ENCODE data around the gene TMEM39B.

Gene TMEM39B

GRCh38 chr1:32072622-32073298 is at the start of gene TMEM39B:
TMEM39B (plus strand) TSS chr1:32072939; CDS start chr1:32073048, 109 bp downstream.
- Histone ChIP-seq H3F3A (ENCODE audit: insufficient read depth, low read length) (no peaks in the 10 kb centered on the region), H4K20me1 (ENCODE audit: insufficient read depth, low read length) (no peaks in the 10 kb centered on the region), H2AFZ (ENCODE audit: low read length) (no peak within 1 kb of the TSS), H3K9me3 (ENCODE audit: low read length) (no peaks in the 10 kb centered on the region), H3K27ac (ENCODE audit: low read depth, low read length, poor library complexity, severe bottlenecking) (peak within 1 kb of the TSS; percentile 80), H3K4me3 (ENCODE audit: low read depth, low read length, poor library complexity, severe bottlenecking) (peak within 1 kb of the TSS; percentile 73), H3K27me3 (ENCODE audit: insufficient read depth, low read length) (no peaks in the 10 kb centered on the region), H3K9ac (ENCODE audit: low read length) (peak within 1 kb of the TSS; percentile 80), H3K36me3 (ENCODE audit: insufficient read depth, low read length) (peaks cover 24% of the 10 kb centered on the region), H3K4me2 (ENCODE audit: low read length) (peak within 1 kb of the TSS; percentile 80), H3K9me2 (ENCODE audit: low read depth, low read length) (no peaks in the 10 kb centered on the region), H3K79me2 (ENCODE audit: insufficient read depth, low read length) (peaks cover 7% of the 10 kb centered on the region; the same call in 1 of the 2 replicates), H3K4me1 (ENCODE audit: insufficient read depth, low read length, severe bottlenecking) (peaks cover 25% of the 10 kb centered on the region)
- TF ChIP-seq EZH2 (IDR thresholded peaks at IDR 0.05; ENCODE audit: borderline replicate concordance, low read length) (no peak), CTCF (IDR thresholded peaks at IDR 0.05; ENCODE audit: low read length) (no peak)

GRCh38 chr1:32023351-32023750 is 49.4 kb upstream of the TMEM39B start:
- Histone ChIP-seq H3K27ac (ENCODE audit: low read depth, low read length, poor library complexity, severe bottlenecking) (no peak overlapping the region), H3K4me1 (ENCODE audit: insufficient read depth, low read length, severe bottlenecking) (peaks cover 28% of the 10 kb centered on the region), H3K36me3 (ENCODE audit: insufficient read depth, low read length) (peaks cover 44% of the 10 kb centered on the region), H3K9ac (ENCODE audit: low read length) (no peak overlapping the region), H3K9me2 (ENCODE audit: low read depth, low read length) (no peaks in the 10 kb centered on the region), H3F3A (ENCODE audit: insufficient read depth, low read length) (no peaks in the 10 kb centered on the region), H3K79me2 (ENCODE audit: insufficient read depth, low read length) (peaks cover 92% of the 10 kb centered on the region), H4K20me1 (ENCODE audit: insufficient read depth, low read length) (no peaks in the 10 kb centered on the region), H2AFZ (ENCODE audit: low read length) (no peak overlapping the region), H3K9me3 (ENCODE audit: low read length) (no peaks in the 10 kb centered on the region), H3K4me2 (ENCODE audit: low read length) (no peak overlapping the region), H3K27me3 (ENCODE audit: insufficient read depth, low read length) (no peaks in the 10 kb centered on the region), H3K4me3 (ENCODE audit: low read depth, low read length, poor library complexity, severe bottlenecking) (no peak overlapping the region)
- TF ChIP-seq CTCF (IDR thresholded peaks at IDR 0.05; ENCODE audit: low read length): no peak
- TF ChIP-seq EZH2 (IDR thresholded peaks at IDR 0.05; ENCODE audit: borderline replicate concordance, low read length): no peak

GRCh38 chr1:32025515-32025914 is 47.2 kb upstream of the TMEM39B start:
- Histone ChIP-seq H4K20me1 (ENCODE audit: insufficient read depth, low read length) (no peaks in the 10 kb centered on the region), H2AFZ (ENCODE audit: low read length) (no peak overlapping the region), H3K4me2 (ENCODE audit: low read length) (no peak overlapping the region), H3F3A (ENCODE audit: insufficient read depth, low read length) (no peaks in the 10 kb centered on the region), H3K79me2 (ENCODE audit: insufficient read depth, low read length) (peaks cover 93% of the 10 kb centered on the region), H3K9me3 (ENCODE audit: low read length) (no peaks in the 10 kb centered on the region), H3K27me3 (ENCODE audit: insufficient read depth, low read length) (no peaks in the 10 kb centered on the region), H3K9ac (ENCODE audit: low read length) (no peak overlapping the region), H3K4me3 (ENCODE audit: low read depth, low read length, poor library complexity, severe bottlenecking) (no peak overlapping the region), H3K36me3 (ENCODE audit: insufficient read depth, low read length) (peaks cover 57% of the 10 kb centered on the region), H3K9me2 (ENCODE audit: low read depth, low read length) (no peaks in the 10 kb centered on the region), H3K27ac (ENCODE audit: low read depth, low read length, poor library complexity, severe bottlenecking) (no peak overlapping the region), H3K4me1 (ENCODE audit: insufficient read depth, low read length, severe bottlenecking) (peaks cover 12% of the 10 kb centered on the region)
- TF ChIP-seq EZH2 (IDR thresholded peaks at IDR 0.05; ENCODE audit: borderline replicate concordance, low read length) (no peak), CTCF (IDR thresholded peaks at IDR 0.05; ENCODE audit: low read length) (no peak)
